GM12891 (cell line): ENCODE data around the gene FUT4.

Experiments used
- PAX5 ChIP-seq: IDR thresholded peaks from 2 replicates; pipeline ENCODE4 v1.6.1; 2011; ENCODE audit warnings: low read length, moderate library complexity, mild to moderate bottlenecking; ENCODE audit not compliant: insufficient read depth, severe bottlenecking
- POLR2A ChIP-seq: IDR thresholded peaks from 2 replicates; pipeline ENCODE4 v1.6.1; 2011; ENCODE audit warnings: low read depth, low read length, control low read depth
- POLR2AphosphoS5 ChIP-seq: IDR thresholded peaks from 2 replicates; pipeline ENCODE4 v1.6.1; 2011; ENCODE audit warnings: low read depth, low read length, control low read depth
- POU2F2 ChIP-seq: IDR thresholded peaks from 2 replicates; pipeline ENCODE4 v1.6.1; 2011; ENCODE audit warnings: low read depth, mild to moderate bottlenecking, control low read depth, low read length, moderate library complexity
- SPI1 ChIP-seq: IDR thresholded peaks from 2 replicates; pipeline ENCODE4 v1.6.1; 2011; ENCODE audit warnings: low read depth, low read length, control low read depth
- TAF1 ChIP-seq: IDR thresholded peaks from 2 replicates; pipeline ENCODE4 v1.6.1; 2011; ENCODE audit warnings: low read depth, low read length, control low read depth

- TF ChIP-seq POLR2A, result no peak
- no peak for TF ChIP-seq POLR2AphosphoS5
- no peak for TF ChIP-seq POU2F2
- no peak for TF ChIP-seq TAF1
- no peak for TF ChIP-seq SPI1
- TF ChIP-seq PAX5, result no peak
These were observed 19.6 kb downstream of the FUT4 start for GRCh38 chr11:94563176-94563847.
